HCT116 (cell line): ENCODE measurements around the gene TULP4.

Experiments
- ELF1 ChIP-seq: IDR thresholded peaks from 2 replicates; pipeline ENCODE4 v1.6.1; 2012; ENCODE audit warnings: low read depth, borderline replicate concordance
- EZH2 ChIP-seq: fragments of 200-600 bp; sonication (generic); IDR thresholded peaks from 2 replicates; pipeline ENCODE4 v1.6.1; 2017; ENCODE audit warnings: antibody characterized with exemption, mixed run types
- POLR2A ChIP-seq: IDR thresholded peaks from 2 replicates; pipeline ENCODE4 v1.7.0; 2011; ENCODE audit warnings: borderline replicate concordance; ENCODE audit not compliant: insufficient read depth, insufficient read length; ENCODE audit errors: extremely low read depth
- SRF ChIP-seq: IDR thresholded peaks from 2 replicates; pipeline ENCODE4 v1.6.1; 2012; ENCODE audit warnings: low read depth
- TF ChIP-seq, protein P1 (sequence below): IDR thresholded peaks from 2 replicates; pipeline ENCODE4 v1.6.1; 2011; ENCODE audit warnings: mild to moderate bottlenecking, low read length, moderate library complexity; ENCODE audit not compliant: insufficient replicate concordance; ENCODE audit errors: extremely low read depth
- TF ChIP-seq, protein P2 (sequence below), 3 experiments: fragments of 200-600 bp in 1 of 3; sonication (generic) in 1 of 3; IDR thresholded peaks in 2 of 3; conservative IDR thresholded peaks in 1 of 3; 2 replicates each; pipeline ENCODE4 v1.5.1; 2012 to 2017; ENCODE audit warnings: low read depth in 2 of 3, low read length in 2 of 3, antibody characterized with exemption in 1 of 3, borderline replicate concordance in 1 of 3, control low read depth in 1 of 3, mild to moderate bottlenecking in 1 of 3, mixed read lengths in 1 of 3, mixed run types in 1 of 3, moderate library complexity in 1 of 3; ENCODE audit not compliant: insufficient read depth in 1 of 3

GRCh38 chr6:158467923-158468322, 155.7 kb downstream of the TULP4 start:
- TF ChIP-seq, protein P1, sequence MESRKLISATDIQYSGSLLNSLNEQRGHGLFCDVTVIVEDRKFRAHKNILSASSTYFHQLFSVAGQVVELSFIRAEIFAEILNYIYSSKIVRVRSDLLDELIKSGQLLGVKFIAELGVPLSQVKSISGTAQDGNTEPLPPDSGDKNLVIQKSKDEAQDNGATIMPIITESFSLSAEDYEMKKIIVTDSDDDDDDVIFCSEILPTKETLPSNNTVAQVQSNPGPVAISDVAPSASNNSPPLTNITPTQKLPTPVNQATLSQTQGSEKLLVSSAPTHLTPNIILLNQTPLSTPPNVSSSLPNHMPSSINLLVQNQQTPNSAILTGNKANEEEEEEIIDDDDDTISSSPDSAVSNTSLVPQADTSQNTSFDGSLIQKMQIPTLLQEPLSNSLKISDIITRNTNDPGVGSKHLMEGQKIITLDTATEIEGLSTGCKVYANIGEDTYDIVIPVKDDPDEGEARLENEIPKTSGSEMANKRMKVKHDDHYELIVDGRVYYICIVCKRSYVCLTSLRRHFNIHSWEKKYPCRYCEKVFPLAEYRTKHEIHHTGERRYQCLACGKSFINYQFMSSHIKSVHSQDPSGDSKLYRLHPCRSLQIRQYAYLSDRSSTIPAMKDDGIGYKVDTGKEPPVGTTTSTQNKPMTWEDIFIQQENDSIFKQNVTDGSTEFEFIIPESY = no peak
- TF ChIP-seq, protein P2, sequence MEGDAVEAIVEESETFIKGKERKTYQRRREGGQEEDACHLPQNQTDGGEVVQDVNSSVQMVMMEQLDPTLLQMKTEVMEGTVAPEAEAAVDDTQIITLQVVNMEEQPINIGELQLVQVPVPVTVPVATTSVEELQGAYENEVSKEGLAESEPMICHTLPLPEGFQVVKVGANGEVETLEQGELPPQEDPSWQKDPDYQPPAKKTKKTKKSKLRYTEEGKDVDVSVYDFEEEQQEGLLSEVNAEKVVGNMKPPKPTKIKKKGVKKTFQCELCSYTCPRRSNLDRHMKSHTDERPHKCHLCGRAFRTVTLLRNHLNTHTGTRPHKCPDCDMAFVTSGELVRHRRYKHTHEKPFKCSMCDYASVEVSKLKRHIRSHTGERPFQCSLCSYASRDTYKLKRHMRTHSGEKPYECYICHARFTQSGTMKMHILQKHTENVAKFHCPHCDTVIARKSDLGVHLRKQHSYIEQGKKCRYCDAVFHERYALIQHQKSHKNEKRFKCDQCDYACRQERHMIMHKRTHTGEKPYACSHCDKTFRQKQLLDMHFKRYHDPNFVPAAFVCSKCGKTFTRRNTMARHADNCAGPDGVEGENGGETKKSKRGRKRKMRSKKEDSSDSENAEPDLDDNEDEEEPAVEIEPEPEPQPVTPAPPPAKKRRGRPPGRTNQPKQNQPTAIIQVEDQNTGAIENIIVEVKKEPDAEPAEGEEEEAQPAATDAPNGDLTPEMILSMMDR (IDR thresholded peaks at IDR 0.05 in 2 of 3, conservative IDR thresholded peaks at IDR 0.05 in 1 of 3; ENCODE audit: borderline replicate concordance in 1 of 3, insufficient read depth in 1 of 3, low read depth in 2 of 3, low read length in 2 of 3) = no peak
- TF ChIP-seq ELF1 (no peak), SRF (no peak), POLR2A (no peak), EZH2 (no peak)
